IMR-90 (cell line): ENCODE data around the gene RPL31. TPM values are rescaled to one million over a fixed set of nuclear protein-coding genes. Genes with fewer than 3 reads are reported as not detected.

Source experiments
- ATAC-seq: fragments of 200-7000 bp; cut with Tn5 transposase; 2 replicates; pipeline ENCODE4 v1.9.1; 2020; ENCODE audit warnings: low read depth, mild to moderate bottlenecking, moderate library complexity
- BruUV-seq: library from RNA; stranded (reverse); fragments of 400-500 nt; replicated peaks from 2 replicates; lab custom pipeline; 2021; lab: Mats Ljungman, UMichigan
- CTCF ChIA-PET: fragments of 300-600 bp; formaldehyde crosslinking; extraction: SDS; loops from one replicate; lab custom pipeline; 2021; ENCODE audit warnings: antibody characterized with exemption; lab: Yijun Ruan, JAX
- POLR2A ChIA-PET: fragments of 300-600 bp; sonication (Branson Sonifier 250); formaldehyde crosslinking; loops from one replicate; lab custom pipeline; 2022; ENCODE audit warnings: antibody characterized with exemption; ENCODE audit not compliant: unreplicated experiment; lab: Charles Lee
- DNase-seq: peaks from one replicate; pipeline ENCODE4 v3.0.0; 2013
- H2AFZ ChIP-seq: replicated peaks from 2 replicates; pipeline ENCODE3; 2013; ENCODE audit warnings: low read length, mild to moderate bottlenecking; ENCODE audit not compliant: poor library complexity
- H2AK5ac ChIP-seq: 2 replicates; pipeline ENCODE4 v1.6.1; 2013; ENCODE audit warnings: low read depth, low read length, inconsistent platforms
- H2AK9ac ChIP-seq: replicated peaks from 2 replicates; pipeline ENCODE3; 2013; ENCODE audit warnings: mild to moderate bottlenecking, low read depth, low read length, moderate library complexity; ENCODE audit not compliant: poor library complexity
- H2BK120ac ChIP-seq: 2 replicates; pipeline ENCODE4 v1.6.1; 2013; ENCODE audit warnings: low read depth, low read length, inconsistent platforms
- H2BK15ac ChIP-seq: 3 replicates; pipeline ENCODE4 v1.6.1; 2013; ENCODE audit warnings: low read depth, low read length, inconsistent platforms
- H2BK20ac ChIP-seq: 2 replicates; pipeline ENCODE4 v1.6.1; 2013; ENCODE audit warnings: low read depth, mild to moderate bottlenecking, inconsistent platforms, low read length, moderate library complexity
- H2BK5ac ChIP-seq: 2 replicates; pipeline ENCODE4 v1.6.1; 2013; ENCODE audit warnings: mild to moderate bottlenecking, low read depth, low read length, inconsistent platforms; ENCODE audit not compliant: poor library complexity, severe bottlenecking
- H3K14ac ChIP-seq: replicated peaks from 2 replicates; pipeline ENCODE4 v1.6.1; 2013; ENCODE audit warnings: low read depth, low read length, inconsistent platforms
- H3K18ac ChIP-seq: 2 replicates; pipeline ENCODE4 v1.6.1; 2013; ENCODE audit warnings: low read depth, low read length, control low read depth
- H3K23ac ChIP-seq: 2 replicates; pipeline ENCODE4 v1.6.1; 2013; ENCODE audit warnings: low read depth, low read length, inconsistent platforms
- H3K27ac ChIP-seq: 2 replicates; pipeline ENCODE4 v1.5.1; 2013; ENCODE audit warnings: mild to moderate bottlenecking, control low read depth, low read length; ENCODE audit not compliant: insufficient read depth
- H3K27me3 ChIP-seq: 2 replicates; pipeline ENCODE4 v1.6.1; 2013; ENCODE audit warnings: low read length; ENCODE audit not compliant: control insufficient read depth, insufficient read depth
- H3K36me3 ChIP-seq: 2 replicates; pipeline ENCODE4 v1.6.1; 2013; ENCODE audit warnings: low read length, mixed read lengths; ENCODE audit not compliant: control insufficient read depth, insufficient read depth
- H3K4ac ChIP-seq: 2 replicates; pipeline ENCODE4 v1.6.1; 2013; ENCODE audit warnings: low read depth, low read length, inconsistent platforms
- H3K4me1 ChIP-seq: 2 replicates; pipeline ENCODE4 v1.6.1; 2013; ENCODE audit warnings: low read length, mixed read lengths; ENCODE audit not compliant: control insufficient read depth, insufficient read depth
- H3K4me2 ChIP-seq: 2 replicates; pipeline ENCODE4 v1.6.1; 2013; ENCODE audit warnings: low read depth, mild to moderate bottlenecking, control low read depth, low read length, moderate library complexity
- H3K4me3 ChIP-seq: 2 replicates; pipeline ENCODE4 v1.5.1; 2013; ENCODE audit warnings: low read depth, mild to moderate bottlenecking, control low read depth, low read length, moderate library complexity; ENCODE audit not compliant: insufficient read depth
- H3K56ac ChIP-seq: 2 replicates; pipeline ENCODE4 v1.6.1; 2013; ENCODE audit warnings: low read length, inconsistent platforms; ENCODE audit not compliant: insufficient read depth; ENCODE audit errors: extremely low read depth
- H3K79me1 ChIP-seq, 2 experiments: 2 replicates each; pipeline ENCODE4 v1.6.1; 2013; ENCODE audit warnings: low read length in 2 of 2, inconsistent platforms in 1 of 2, low read depth in 1 of 2
- H3K9ac ChIP-seq: 2 replicates; pipeline ENCODE4 v1.6.1; 2013; ENCODE audit warnings: low read depth, low read length, control low read depth
- H3K9me1 ChIP-seq: 2 replicates; pipeline ENCODE4 v1.6.1; 2013; ENCODE audit warnings: low read length, inconsistent platforms; ENCODE audit not compliant: insufficient read depth
- H3K9me3 ChIP-seq: 2 replicates; pipeline ENCODE4 v1.6.1; 2013; ENCODE audit warnings: low read length; ENCODE audit not compliant: control insufficient read depth, insufficient read depth
- H4K20me1 ChIP-seq: 2 replicates; pipeline ENCODE4 v1.6.1; 2013; ENCODE audit warnings: low read length, inconsistent platforms; ENCODE audit not compliant: insufficient read depth
- H4K5ac ChIP-seq: 2 replicates; pipeline ENCODE4 v1.6.1; 2013; ENCODE audit warnings: mild to moderate bottlenecking, low read depth, low read length, control low read depth
- H4K8ac ChIP-seq, 2 experiments: 2 replicates each; pipeline ENCODE4 v1.6.1; 2013; ENCODE audit warnings: low read depth in 2 of 2, low read length in 2 of 2, control low read depth in 1 of 2, inconsistent platforms in 1 of 2
- H4K91ac ChIP-seq: 2 replicates; pipeline ENCODE4 v1.6.1; 2013; ENCODE audit warnings: low read depth, low read length, inconsistent platforms; ENCODE audit not compliant: insufficient read depth
- BHLHE40 ChIP-seq: fragments of 150-350 bp; IDR thresholded peaks from 2 replicates; pipeline ENCODE4 v1.6.1; 2016; ENCODE audit warnings: mild to moderate bottlenecking, low read depth, low read length
- CEBPB ChIP-seq: IDR thresholded peaks from 2 replicates; pipeline ENCODE4 v1.6.1; 2012; ENCODE audit warnings: low read depth, low read length, improper control_type of control experiment
- CHD1 ChIP-seq: IDR thresholded peaks from 2 replicates; pipeline ENCODE4 v1.6.1; 2012; ENCODE audit warnings: low read depth, low read length, improper control_type of control experiment
- FOS ChIP-seq: fragments of 150-350 bp; IDR thresholded peaks from 2 replicates; pipeline ENCODE4 v1.6.1; 2016; ENCODE audit warnings: low read depth, low read length
- MAFK ChIP-seq: IDR thresholded peaks from 2 replicates; pipeline ENCODE4 v1.6.1; 2012; ENCODE audit warnings: low read depth, low read length, improper control_type of control experiment
- MAZ ChIP-seq: IDR thresholded peaks from 2 replicates; pipeline ENCODE4 v1.6.1; 2012; ENCODE audit warnings: low read depth, mild to moderate bottlenecking, low read length, improper control_type of control experiment, moderate library complexity, borderline replicate concordance
- MXI1 ChIP-seq: IDR thresholded peaks from 2 replicates; pipeline ENCODE4 v1.6.1; 2012; ENCODE audit warnings: low read depth, mild to moderate bottlenecking, low read length, moderate library complexity, borderline replicate concordance
- NFE2L2 ChIP-seq: fragments of 150-350 bp; IDR thresholded peaks from 2 replicates; pipeline ENCODE4 v1.6.1; 2016; ENCODE audit warnings: low read depth, mild to moderate bottlenecking, low read length
- POLR2A ChIP-seq: IDR thresholded peaks from 2 replicates; pipeline ENCODE4 v1.6.1; 2012; ENCODE audit warnings: mild to moderate bottlenecking, low read depth, low read length
- RAD21 ChIP-seq: IDR thresholded peaks from 2 replicates; pipeline ENCODE4 v1.6.1; 2012; ENCODE audit warnings: low read length, improper control_type of control experiment
- RCOR1 ChIP-seq: IDR thresholded peaks from 2 replicates; pipeline ENCODE4 v1.6.1; 2012; ENCODE audit warnings: mild to moderate bottlenecking, low read length, improper control_type of control experiment; ENCODE audit not compliant: insufficient replicate concordance
- RFX5 ChIP-seq: IDR thresholded peaks from 2 replicates; pipeline ENCODE4 v1.8.0; 2012; ENCODE audit warnings: low read depth, mild to moderate bottlenecking, low read length, moderate library complexity
- SMC3 ChIP-seq: fragments of 150-350 bp; IDR thresholded peaks from 2 replicates; pipeline ENCODE4 v1.6.1; 2016; ENCODE audit warnings: low read depth, mild to moderate bottlenecking, antibody characterized with exemption, low read length, moderate library complexity
- WGBS, 2 experiments: methylation state at CpG; one replicate each; pipeline versions ENCODE4 v1.1.5 to v1.1.7; 2013; ENCODE audit warnings: missing lambda C conversion rate in 2 of 2; ENCODE audit not compliant: insufficient read length in 1 of 2; ENCODE audit errors: extremely low coverage in 2 of 2; 5-methylcytosine and 5-hydroxymethylcytosine counted together
- dilution Hi-C: fragments of 300-500 bp; cut with HindIII; formaldehyde crosslinking; loops from one replicate; pipeline ENCODE4 v1.14.3; 2018; ENCODE audit warnings: low sequenced_read_pairs; ENCODE audit not compliant: unreplicated experiment
- in situ Hi-C: fragments of 300-500 bp; cut with MboI; formaldehyde crosslinking; loops from 3 replicates; pipeline ENCODE4 v1.14.3; 2019; ENCODE audit warnings: low sequenced_read_pairs, inconsistent platforms, mixed read lengths
- intact Hi-C: fragments of 100-400 bp; cut with micrococcal nuclease; formaldehyde crosslinking; loops from 2 replicates; pipeline ENCODE4 v1.10.0; 2022
- polyA plus RNA-seq, 3 experiments: library from polyadenylated mRNA; depleted of rRNA; stranded (reverse); fragments of >200 nt; gene quantifications; 2 replicates each; pipeline ENCODE4 v1.2.3, GENCODE V29; 2012; ENCODE audit warnings: low replicate concordance in 1 of 3
- total RNA-seq: library from RNA; depleted of rRNA; stranded (reverse); fragments of >200 nt; gene quantifications from 2 replicates; pipeline ENCODE4 v1.2.3, GENCODE V29; 2012
- TF ChIP-seq, protein P1 (sequence below): fragments of 150-350 bp; IDR thresholded peaks from 2 replicates; pipeline ENCODE4 v1.6.1; 2016; ENCODE audit warnings: low read depth, mild to moderate bottlenecking, low read length, moderate library complexity, borderline replicate concordance
- TF ChIP-seq, protein P2 (sequence below): fragments of 150-350 bp; IDR thresholded peaks from 2 replicates; pipeline ENCODE4 v1.6.1; 2017; ENCODE audit warnings: mild to moderate bottlenecking, antibody characterized with exemption, low read length, low read depth
- TF ChIP-seq, protein P3 (sequence below): conservative IDR thresholded peaks from 2 replicates; pipeline ENCODE4 v1.5.1; 2012; ENCODE audit warnings: mild to moderate bottlenecking, low read depth, low read length, improper control_type of control experiment

The RPL31 gene
- total and polyA plus RNA-seq, 2 of the 4 experiments (the other 2 are of a cell fraction): 358 to 2,908 TPM

DNA sequence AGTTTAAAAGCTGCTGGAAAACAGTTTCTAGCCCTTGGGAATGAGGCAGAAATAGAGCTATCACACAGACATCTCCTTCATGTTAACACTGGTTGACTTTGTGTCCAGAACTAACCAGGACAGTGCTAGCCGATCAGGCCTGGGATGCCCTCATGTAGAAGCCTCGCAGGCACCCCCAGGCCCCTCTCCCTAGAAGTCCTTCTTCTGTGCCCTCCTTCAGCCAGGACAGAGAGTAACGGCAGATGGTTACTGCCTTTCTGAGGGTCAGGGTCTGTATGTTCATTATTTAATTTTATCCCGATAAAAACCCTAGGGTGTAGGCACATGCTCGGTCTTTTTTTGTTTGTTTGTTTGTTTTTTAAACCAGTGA lies 10.7 kb upstream of the RPL31 start:
- Histone ChIP-seq H2BK20ac (no peak overlapping the region), H3K56ac (no peak overlapping the region), H3K79me1 (no peaks in the 10 kb centered on the region), H4K5ac (no peak overlapping the region), H2AK9ac (no peak overlapping the region), H2AK5ac (no peak overlapping the region), H3K4me3 (no peak overlapping the region), H4K91ac (no peak overlapping the region), H4K20me1 (no peaks in the 10 kb centered on the region), H3K9me3 (no peaks in the 10 kb centered on the region), H3K18ac (no peak overlapping the region), H3K36me3 (peaks cover 11% of the 10 kb centered on the region), H2BK120ac (no peak overlapping the region), H3K4me2 (no peak overlapping the region), H3K14ac (no peak overlapping the region), H3K27ac (no peak overlapping the region), H2BK15ac (no peak overlapping the region), H2AFZ (no peak overlapping the region), H2BK5ac (no peak overlapping the region), H4K8ac (no peak overlapping the region), H3K27me3 (no peaks in the 10 kb centered on the region), H3K9me1 (0 out of 2 replicates have a peak, but pooled peaks cover 3% of the 10 kb centered on the region), H3K4ac (no peak overlapping the region), H3K23ac (no peak overlapping the region), H3K4me1 (no peaks in the 10 kb centered on the region), H3K9ac (no peak overlapping the region)
- in situ Hi-C loops (loop anchor here (5.0 kb wide), 2 partner anchors 259 to 384 kb away; no protein-coding TSS in a partner anchor), dilution Hi-C loops (no loop called here), intact Hi-C loops (no loop called here)
- CTCF ChIA-PET: no interaction called here
- BruUV-seq: no TSS peak
- ATAC-seq (no peak), DNase-seq (no peak)
- POLR2A ChIA-PET: no interaction called here
- WGBS, 2 experiments: no CpG with 5 or more reads among the region's 5 CpGs
- no peak for TF ChIP-seq RFX5
- TF ChIP-seq, protein P1, sequence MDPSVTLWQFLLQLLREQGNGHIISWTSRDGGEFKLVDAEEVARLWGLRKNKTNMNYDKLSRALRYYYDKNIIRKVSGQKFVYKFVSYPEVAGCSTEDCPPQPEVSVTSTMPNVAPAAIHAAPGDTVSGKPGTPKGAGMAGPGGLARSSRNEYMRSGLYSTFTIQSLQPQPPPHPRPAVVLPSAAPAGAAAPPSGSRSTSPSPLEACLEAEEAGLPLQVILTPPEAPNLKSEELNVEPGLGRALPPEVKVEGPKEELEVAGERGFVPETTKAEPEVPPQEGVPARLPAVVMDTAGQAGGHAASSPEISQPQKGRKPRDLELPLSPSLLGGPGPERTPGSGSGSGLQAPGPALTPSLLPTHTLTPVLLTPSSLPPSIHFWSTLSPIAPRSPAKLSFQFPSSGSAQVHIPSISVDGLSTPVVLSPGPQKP: no peak
- no peak for TF ChIP-seq MAFK
- TF ChIP-seq CEBPB: no peak
- no peak for TF ChIP-seq NFE2L2
- TF ChIP-seq FOS: no peak
- no peak for TF ChIP-seq RCOR1
- no peak for TF ChIP-seq CHD1
- TF ChIP-seq BHLHE40: no peak
- no peak for TF ChIP-seq MXI1
- TF ChIP-seq MAZ: no peak
- TF ChIP-seq, protein P2, sequence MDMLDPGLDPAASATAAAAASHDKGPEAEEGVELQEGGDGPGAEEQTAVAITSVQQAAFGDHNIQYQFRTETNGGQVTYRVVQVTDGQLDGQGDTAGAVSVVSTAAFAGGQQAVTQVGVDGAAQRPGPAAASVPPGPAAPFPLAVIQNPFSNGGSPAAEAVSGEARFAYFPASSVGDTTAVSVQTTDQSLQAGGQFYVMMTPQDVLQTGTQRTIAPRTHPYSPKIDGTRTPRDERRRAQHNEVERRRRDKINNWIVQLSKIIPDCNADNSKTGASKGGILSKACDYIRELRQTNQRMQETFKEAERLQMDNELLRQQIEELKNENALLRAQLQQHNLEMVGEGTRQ: no peak
- TF ChIP-seq RAD21: no peak
- TF ChIP-seq SMC3: no peak
- TF ChIP-seq POLR2A: no peak
- TF ChIP-seq, protein P3, sequence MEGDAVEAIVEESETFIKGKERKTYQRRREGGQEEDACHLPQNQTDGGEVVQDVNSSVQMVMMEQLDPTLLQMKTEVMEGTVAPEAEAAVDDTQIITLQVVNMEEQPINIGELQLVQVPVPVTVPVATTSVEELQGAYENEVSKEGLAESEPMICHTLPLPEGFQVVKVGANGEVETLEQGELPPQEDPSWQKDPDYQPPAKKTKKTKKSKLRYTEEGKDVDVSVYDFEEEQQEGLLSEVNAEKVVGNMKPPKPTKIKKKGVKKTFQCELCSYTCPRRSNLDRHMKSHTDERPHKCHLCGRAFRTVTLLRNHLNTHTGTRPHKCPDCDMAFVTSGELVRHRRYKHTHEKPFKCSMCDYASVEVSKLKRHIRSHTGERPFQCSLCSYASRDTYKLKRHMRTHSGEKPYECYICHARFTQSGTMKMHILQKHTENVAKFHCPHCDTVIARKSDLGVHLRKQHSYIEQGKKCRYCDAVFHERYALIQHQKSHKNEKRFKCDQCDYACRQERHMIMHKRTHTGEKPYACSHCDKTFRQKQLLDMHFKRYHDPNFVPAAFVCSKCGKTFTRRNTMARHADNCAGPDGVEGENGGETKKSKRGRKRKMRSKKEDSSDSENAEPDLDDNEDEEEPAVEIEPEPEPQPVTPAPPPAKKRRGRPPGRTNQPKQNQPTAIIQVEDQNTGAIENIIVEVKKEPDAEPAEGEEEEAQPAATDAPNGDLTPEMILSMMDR: no peak
